Mononuclear cell (primary cell): Measurements from ENCODE around the gene SNX20. TPM values are rescaled to one million over a fixed set of nuclear protein-coding genes. Genes with fewer than 3 reads are reported as not detected.

Source experiments
- H3K27me3 ChIP-seq: 2 replicates; pipeline ENCODE4 v1.6.0; 2011; ENCODE audit warnings: low read length, control low read depth; ENCODE audit not compliant: insufficient read depth
- H3K4me1 ChIP-seq: 2 replicates; pipeline ENCODE4 v1.5.1; 2011; ENCODE audit warnings: mild to moderate bottlenecking, low read length, control low read depth; ENCODE audit not compliant: insufficient read depth
- H3K4me3 ChIP-seq: 2 replicates; pipeline ENCODE4 v1.5.1; 2011; ENCODE audit warnings: mild to moderate bottlenecking, low read length, moderate library complexity
- H3K9me3 ChIP-seq: 2 replicates; pipeline ENCODE4 v1.5.1; 2011; ENCODE audit warnings: low read depth, mild to moderate bottlenecking, control low read depth, low read length
- total RNA-seq: library from RNA; depleted of rRNA; stranded (reverse); fragments of >200 nt; gene quantifications from one replicate; pipeline ENCODE4 v1.2.3, GENCODE V29; 2012

Gene SNX20
- total RNA-seq, 1 donor = 24.3 TPM

- Histone ChIP-seq H3K27me3 (no peaks in the 10 kb centered on the region), H3K4me3 (peak overlapping the region; percentile 36), H3K9me3 (no peaks in the 10 kb centered on the region), H3K4me1 (peaks cover 38% of the 10 kb centered on the region)
Measured at GRCh38 chr16:50665128-50665878, 15.8 kb downstream of the SNX20 start.

- Histone ChIP-seq H3K4me3 (no peak overlapping the region), H3K27me3 (no peaks in the 10 kb centered on the region), H3K9me3 (no peaks in the 10 kb centered on the region), H3K4me1 (peaks cover 38% of the 10 kb centered on the region)
Measured at GRCh38 chr16:50664270-50664669, 16.8 kb downstream of the SNX20 start.

DNA sequence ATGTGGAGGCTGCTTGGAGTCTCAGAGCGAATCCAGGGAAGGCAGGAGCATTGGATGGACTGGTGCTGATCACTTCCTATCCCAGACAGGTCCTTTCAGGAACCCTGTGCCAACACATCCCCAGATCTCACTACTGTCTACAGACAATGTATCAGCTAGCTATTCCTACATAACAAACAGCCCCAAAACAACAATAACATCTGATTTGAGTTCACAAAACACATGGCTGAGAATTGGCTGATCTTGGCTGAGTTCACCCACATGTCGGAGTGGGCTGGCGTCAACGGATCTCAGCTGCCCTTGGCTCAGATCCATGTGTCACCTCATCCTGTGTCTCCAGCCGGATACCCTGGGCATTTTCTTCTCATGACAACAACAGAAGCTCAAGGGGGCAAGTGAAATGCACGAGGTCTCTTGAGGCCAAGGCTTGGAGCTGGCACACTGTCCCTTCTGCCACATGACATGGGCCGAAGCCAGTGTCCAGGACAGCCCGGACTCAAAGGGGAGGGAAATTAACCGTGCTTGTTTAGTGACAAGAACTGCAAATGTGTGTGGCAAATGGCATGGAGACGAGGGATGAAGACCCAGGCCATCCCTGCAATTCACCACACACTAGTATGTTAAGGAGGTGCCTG lies 18.7 kb downstream of the SNX20 start:
- no peaks in the 10 kb centered on the region for H3K27me3 ChIP-seq
- H3K4me1 ChIP-seq = peaks cover 33% of the 10 kb centered on the region
- no peak overlapping the region for H3K4me3 ChIP-seq
- H3K9me3 ChIP-seq = no peaks in the 10 kb centered on the region

DNA sequence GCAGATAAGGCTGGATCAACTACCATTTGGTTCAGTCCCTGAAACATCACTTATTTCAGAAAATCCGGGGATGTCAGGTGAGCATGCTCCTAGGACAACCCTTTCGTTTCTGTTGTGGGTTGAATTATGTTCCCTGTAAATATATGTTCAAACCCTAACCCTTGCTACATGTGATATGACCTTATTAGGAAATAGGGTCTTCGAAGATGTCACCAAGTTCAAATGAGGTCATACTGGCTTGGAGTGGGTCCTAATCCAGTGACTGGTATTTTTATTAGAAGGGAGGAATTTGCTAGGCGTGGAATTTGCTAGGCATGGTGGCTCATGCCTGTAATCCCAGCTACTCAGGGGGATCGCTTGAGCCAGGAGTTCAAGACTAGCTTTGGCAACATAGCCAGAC lies 21.3 kb downstream of the SNX20 start:
- Histone ChIP-seq H3K27me3 (no peaks in the 10 kb centered on the region), H3K4me3 (no peak overlapping the region), H3K4me1 (peaks cover 6% of the 10 kb centered on the region), H3K9me3 (no peaks in the 10 kb centered on the region)

GRCh38 chr16:50657241-50657640 lies 23.9 kb downstream of the SNX20 start:
- no peaks in the 10 kb centered on the region for H3K9me3 ChIP-seq
- H3K27me3 ChIP-seq = no peaks in the 10 kb centered on the region
- H3K4me3 ChIP-seq = no peak overlapping the region
- no peaks in the 10 kb centered on the region for H3K4me1 ChIP-seq

DNA sequence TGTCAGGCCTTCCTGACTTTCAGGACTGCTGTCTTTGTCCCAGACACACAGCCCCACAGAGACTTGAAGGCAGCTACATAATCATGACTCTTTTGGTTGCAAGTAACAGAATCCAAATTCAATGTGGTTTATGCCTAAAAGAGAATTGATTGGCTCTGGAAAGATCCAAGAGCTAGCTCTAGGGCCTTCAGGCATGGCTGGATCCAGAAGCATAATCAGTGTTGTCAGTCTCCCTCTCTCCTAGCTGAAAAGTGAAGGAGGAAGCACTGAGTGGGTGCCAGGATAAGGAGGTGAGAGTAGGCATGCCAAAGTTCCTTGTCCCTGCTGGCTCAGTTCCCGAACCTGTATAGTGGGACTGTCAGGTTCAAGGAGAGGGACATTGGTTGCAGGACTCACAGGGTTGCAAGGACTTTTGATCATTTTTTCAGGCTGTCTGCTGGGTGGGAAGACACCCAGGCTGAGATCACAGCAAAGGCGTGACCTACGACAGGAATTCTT lies 25.5 kb downstream of the SNX20 start:
- Histone ChIP-seq H3K4me3 (no peak overlapping the region), H3K9me3 (no peaks in the 10 kb centered on the region), H3K4me1 (no peaks in the 10 kb centered on the region), H3K27me3 (no peaks in the 10 kb centered on the region)

DNA sequence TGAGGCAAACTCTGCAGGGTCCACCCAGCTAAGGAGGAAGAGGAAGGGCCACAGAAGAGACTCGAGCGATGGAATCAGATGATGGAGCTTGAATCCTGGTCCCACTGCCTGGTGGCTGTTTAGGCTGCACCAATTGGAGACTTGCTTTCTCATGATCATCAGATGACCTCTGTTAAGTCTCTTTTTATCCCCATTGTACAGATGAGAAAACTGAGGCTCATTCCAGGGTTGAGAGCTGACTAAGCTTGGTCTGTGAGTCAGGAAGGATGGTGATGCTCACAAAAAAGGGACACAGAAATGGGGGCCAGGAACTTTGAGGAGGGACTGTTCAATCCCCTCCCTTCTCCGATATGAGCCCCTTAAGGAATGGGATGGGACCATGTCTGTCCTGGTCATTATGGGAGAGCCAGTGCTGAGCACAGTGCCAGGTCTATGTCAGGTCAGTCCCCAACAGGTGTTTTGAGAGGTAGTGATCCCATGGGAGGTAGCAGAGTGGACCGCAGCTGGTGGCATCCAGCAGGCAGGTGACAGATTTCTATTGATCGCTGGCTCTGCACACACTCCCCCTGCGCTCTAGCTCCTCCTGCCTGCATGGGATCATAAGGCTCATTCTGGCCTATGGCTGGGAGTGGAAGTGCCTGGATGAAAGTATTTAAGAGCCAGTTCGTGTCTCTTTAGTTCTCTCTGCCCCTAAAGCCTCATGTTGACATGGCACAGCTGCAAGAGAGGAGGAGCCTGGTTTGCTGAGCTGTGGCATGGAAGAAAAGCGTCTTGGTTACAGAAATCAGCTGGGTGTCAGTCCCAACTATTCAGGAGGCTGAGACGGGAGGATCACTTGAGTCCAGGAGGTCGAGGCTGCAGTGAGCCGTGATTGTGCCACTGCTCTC lies 27.2 kb downstream of the SNX20 start:
- Histone ChIP-seq H3K4me1 (no peaks in the 10 kb centered on the region), H3K4me3 (no peak overlapping the region), H3K27me3 (no peaks in the 10 kb centered on the region), H3K9me3 (no peaks in the 10 kb centered on the region)

DNA sequence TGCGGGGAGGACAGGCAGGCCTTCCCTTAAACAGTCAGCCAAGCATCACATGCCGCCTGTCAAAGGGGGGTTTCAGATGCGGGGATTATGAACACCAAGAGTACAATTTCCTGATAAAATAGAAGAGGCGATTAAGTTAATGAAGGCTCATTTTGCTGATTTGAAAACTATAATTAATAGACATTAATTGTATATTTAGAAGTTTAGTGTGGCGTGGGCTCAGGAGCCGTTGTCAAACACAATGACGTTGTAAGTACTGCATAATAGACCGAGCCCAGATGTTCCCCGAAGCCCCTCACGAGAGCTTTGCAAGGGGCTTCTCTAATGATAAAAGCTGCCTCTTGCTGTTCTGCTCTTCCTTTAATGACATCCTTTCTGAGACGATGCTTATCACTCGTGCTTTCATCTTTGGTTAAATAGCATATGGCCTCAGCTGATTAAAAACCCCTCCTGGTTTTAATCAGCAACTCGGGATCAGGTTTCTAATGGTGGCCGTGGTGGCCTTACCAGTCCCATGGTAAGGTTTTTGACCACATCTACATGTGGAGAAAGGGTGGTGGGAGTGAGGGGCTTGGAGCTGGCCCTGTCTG lies 28.2 kb downstream of the SNX20 start:
- Histone ChIP-seq H3K4me1 (no peaks in the 10 kb centered on the region), H3K4me3 (no peak overlapping the region), H3K27me3 (no peaks in the 10 kb centered on the region), H3K9me3 (no peaks in the 10 kb centered on the region)

GRCh38 chr16:50651835-50652438 lies 29.2 kb downstream of the SNX20 start:
- H3K4me1 ChIP-seq = no peaks in the 10 kb centered on the region
- no peak overlapping the region for H3K4me3 ChIP-seq
- no peaks in the 10 kb centered on the region for H3K27me3 ChIP-seq
- no peaks in the 10 kb centered on the region for H3K9me3 ChIP-seq

DNA sequence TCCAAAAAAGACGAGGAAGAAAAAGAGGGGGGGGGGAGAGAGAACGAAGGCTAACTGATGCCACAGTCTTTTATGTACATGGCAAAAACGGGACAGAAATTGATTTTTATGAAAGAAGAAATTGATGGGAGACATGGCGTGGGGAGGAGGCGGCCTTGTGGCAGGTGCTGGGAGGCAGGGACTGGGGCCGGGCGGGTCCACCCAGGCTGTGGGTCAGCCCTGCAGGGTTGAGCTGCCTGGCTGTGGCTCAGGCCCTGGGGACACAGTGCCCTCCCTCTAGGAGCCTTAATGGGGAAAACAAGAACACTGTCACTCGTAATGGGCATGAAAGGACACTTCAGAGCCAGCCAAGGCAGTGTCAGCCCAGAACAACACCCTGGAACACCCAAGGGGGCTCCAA lies 34.8 kb downstream of the SNX20 start:
- Histone ChIP-seq H3K4me1 (no peaks in the 10 kb centered on the region), H3K9me3 (no peaks in the 10 kb centered on the region), H3K27me3 (no peaks in the 10 kb centered on the region), H3K4me3 (no peak overlapping the region)

DNA sequence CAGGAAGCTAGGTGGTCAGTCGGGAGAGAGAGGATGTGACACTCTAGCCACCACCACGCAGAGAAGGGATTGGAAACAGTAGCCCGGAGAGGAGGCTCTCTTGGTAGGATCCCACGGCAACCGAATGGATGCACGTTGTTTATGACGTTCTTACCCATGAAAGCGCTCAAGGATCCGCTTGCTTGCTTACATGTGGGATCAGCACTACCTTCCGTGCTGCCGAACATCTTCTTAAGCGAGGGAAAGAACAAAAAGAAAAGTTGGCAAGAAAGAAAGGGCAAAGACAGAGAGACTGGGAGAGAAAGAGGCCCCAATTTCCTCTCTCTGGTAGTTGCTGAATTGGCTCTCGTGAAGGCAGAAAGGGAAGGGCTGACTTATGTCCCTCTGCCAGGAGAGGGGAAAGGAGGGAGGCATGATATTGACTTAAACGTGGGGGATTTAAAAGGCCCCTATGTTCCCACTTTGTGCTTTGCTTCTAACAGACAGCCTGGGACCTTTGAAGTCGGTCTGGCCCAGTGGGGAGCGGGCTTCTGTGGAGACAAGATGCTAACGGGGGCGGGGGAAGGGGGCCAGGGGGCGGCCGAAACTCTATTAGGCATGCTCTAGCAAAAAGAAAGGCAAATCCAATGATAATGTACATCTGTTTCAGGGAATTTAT lies 35.4 kb downstream of the SNX20 start:
- H3K4me1 ChIP-seq = no peaks in the 10 kb centered on the region
- no peak overlapping the region for H3K4me3 ChIP-seq
- H3K27me3 ChIP-seq = no peaks in the 10 kb centered on the region
- H3K9me3 ChIP-seq = no peaks in the 10 kb centered on the region

DNA sequence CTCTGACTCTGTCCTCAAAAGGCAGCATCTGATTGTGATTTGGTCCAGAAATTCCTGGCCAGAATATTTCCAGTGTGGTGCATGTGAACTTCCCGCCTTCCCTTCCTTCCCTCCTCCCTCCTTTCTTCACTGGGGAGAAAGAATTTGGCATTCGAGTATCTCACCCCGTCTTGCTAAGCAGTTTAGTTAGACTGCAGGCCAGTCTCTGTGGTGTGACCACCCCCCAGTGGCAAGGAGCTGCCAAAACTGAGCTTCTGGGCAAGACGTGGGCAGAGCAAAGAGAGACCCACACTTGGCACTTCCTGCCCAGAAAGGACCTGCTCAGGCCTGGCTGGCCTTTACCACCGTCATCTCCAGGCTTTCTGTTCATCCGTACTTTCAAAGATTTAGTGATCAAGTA lies 36.4 kb downstream of the SNX20 start:
- no peak overlapping the region for H3K4me3 ChIP-seq
- no peaks in the 10 kb centered on the region for H3K9me3 ChIP-seq
- H3K4me1 ChIP-seq = no peaks in the 10 kb centered on the region
- no peaks in the 10 kb centered on the region for H3K27me3 ChIP-seq

DNA sequence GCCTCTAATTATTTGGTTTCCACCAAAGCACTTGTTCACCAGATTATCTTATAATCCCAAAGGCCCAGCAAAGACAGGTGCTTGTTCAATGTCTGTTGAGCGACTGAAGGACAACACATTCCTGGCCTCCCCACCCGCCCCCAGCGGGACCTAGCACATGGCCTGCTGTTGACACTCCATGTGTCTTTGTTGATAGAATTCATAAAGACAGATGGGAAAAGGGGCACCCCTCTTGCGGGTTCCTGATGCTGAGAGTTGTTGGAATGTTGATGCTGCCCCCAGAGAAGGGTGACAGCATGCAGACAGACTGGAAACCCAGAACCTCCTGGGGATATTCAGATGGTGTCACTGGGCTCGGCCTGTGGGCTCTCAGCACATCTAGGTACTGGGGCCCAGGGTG lies 36.9 kb downstream of the SNX20 start:
- H3K27me3 ChIP-seq = no peaks in the 10 kb centered on the region
- no peaks in the 10 kb centered on the region for H3K9me3 ChIP-seq
- H3K4me3 ChIP-seq = no peak overlapping the region
- no peaks in the 10 kb centered on the region for H3K4me1 ChIP-seq

GRCh38 chr16:50643192-50643591 lies 37.9 kb downstream of the SNX20 start:
- Histone ChIP-seq H3K4me3 (no peak overlapping the region), H3K27me3 (no peaks in the 10 kb centered on the region), H3K4me1 (no peaks in the 10 kb centered on the region), H3K9me3 (no peaks in the 10 kb centered on the region)
